Measurements from ENCODE around the gene RAB40C. TPM values are rescaled to one million over a fixed set of nuclear protein-coding genes. Genes with fewer than 3 reads are reported as not detected.
A peak's percentile ranks its signal among the peaks of the same experiment; 100 is the strongest.

Gene RAB40C
- total and polyA plus RNA-seq, 9 of the 15 experiments (the other 6 are each of a cell fraction or from before 2014, with no cell fraction given), result 0.17 to 23.4 (median 8.7) TPM

DNA sequence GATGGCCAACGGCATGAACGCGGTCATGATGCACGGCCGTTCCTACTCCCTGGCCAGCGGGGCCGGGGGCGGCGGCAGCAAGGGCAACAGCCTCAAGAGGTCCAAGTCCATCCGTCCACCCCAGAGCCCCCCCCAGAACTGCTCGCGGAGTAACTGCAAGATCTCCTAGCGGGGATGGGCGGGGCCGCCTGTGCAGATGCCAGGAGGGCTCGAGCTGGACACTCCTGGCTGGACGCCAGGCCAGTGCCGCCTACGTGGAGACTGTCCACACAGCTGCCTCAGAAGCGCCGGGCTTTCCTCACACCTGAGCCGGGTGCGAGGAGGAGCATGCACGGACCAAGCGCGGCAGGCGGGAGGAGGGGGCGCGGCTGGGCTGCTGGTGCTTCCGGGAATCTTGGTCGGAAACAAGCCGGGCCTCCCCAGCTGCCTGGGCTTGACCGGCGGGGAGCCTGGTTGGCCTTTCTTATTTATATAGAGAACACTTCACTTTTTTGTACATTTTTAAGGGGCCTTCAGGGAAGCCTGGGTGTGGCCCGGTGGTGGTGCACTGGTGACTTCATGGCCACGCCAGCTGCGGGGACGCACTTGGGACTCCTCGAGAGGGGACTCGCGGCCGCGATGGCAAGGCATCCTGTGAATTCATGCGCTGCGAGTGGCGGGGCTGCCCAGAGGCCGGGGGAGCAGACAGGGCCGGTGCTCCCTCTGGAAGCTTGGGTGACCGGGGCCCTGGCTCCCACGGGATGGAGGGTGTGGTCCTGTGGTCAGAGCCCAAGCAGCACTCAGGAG lies 37.8 kb downstream of the RAB40C start (continued):
- TF ChIP-seq, protein P1, sequence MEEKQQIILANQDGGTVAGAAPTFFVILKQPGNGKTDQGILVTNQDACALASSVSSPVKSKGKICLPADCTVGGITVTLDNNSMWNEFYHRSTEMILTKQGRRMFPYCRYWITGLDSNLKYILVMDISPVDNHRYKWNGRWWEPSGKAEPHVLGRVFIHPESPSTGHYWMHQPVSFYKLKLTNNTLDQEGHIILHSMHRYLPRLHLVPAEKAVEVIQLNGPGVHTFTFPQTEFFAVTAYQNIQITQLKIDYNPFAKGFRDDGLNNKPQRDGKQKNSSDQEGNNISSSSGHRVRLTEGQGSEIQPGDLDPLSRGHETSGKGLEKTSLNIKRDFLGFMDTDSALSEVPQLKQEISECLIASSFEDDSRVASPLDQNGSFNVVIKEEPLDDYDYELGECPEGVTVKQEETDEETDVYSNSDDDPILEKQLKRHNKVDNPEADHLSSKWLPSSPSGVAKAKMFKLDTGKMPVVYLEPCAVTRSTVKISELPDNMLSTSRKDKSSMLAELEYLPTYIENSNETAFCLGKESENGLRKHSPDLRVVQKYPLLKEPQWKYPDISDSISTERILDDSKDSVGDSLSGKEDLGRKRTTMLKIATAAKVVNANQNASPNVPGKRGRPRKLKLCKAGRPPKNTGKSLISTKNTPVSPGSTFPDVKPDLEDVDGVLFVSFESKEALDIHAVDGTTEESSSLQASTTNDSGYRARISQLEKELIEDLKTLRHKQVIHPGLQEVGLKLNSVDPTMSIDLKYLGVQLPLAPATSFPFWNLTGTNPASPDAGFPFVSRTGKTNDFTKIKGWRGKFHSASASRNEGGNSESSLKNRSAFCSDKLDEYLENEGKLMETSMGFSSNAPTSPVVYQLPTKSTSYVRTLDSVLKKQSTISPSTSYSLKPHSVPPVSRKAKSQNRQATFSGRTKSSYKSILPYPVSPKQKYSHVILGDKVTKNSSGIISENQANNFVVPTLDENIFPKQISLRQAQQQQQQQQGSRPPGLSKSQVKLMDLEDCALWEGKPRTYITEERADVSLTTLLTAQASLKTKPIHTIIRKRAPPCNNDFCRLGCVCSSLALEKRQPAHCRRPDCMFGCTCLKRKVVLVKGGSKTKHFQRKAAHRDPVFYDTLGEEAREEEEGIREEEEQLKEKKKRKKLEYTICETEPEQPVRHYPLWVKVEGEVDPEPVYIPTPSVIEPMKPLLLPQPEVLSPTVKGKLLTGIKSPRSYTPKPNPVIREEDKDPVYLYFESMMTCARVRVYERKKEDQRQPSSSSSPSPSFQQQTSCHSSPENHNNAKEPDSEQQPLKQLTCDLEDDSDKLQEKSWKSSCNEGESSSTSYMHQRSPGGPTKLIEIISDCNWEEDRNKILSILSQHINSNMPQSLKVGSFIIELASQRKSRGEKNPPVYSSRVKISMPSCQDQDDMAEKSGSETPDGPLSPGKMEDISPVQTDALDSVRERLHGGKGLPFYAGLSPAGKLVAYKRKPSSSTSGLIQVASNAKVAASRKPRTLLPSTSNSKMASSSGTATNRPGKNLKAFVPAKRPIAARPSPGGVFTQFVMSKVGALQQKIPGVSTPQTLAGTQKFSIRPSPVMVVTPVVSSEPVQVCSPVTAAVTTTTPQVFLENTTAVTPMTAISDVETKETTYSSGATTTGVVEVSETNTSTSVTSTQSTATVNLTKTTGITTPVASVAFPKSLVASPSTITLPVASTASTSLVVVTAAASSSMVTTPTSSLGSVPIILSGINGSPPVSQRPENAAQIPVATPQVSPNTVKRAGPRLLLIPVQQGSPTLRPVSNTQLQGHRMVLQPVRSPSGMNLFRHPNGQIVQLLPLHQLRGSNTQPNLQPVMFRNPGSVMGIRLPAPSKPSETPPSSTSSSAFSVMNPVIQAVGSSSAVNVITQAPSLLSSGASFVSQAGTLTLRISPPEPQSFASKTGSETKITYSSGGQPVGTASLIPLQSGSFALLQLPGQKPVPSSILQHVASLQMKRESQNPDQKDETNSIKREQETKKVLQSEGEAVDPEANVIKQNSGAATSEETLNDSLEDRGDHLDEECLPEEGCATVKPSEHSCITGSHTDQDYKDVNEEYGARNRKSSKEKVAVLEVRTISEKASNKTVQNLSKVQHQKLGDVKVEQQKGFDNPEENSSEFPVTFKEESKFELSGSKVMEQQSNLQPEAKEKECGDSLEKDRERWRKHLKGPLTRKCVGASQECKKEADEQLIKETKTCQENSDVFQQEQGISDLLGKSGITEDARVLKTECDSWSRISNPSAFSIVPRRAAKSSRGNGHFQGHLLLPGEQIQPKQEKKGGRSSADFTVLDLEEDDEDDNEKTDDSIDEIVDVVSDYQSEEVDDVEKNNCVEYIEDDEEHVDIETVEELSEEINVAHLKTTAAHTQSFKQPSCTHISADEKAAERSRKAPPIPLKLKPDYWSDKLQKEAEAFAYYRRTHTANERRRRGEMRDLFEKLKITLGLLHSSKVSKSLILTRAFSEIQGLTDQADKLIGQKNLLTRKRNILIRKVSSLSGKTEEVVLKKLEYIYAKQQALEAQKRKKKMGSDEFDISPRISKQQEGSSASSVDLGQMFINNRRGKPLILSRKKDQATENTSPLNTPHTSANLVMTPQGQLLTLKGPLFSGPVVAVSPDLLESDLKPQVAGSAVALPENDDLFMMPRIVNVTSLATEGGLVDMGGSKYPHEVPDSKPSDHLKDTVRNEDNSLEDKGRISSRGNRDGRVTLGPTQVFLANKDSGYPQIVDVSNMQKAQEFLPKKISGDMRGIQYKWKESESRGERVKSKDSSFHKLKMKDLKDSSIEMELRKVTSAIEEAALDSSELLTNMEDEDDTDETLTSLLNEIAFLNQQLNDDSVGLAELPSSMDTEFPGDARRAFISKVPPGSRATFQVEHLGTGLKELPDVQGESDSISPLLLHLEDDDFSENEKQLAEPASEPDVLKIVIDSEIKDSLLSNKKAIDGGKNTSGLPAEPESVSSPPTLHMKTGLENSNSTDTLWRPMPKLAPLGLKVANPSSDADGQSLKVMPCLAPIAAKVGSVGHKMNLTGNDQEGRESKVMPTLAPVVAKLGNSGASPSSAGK (IDR thresholded peaks at IDR 0.05), result peak; percentile 42
- TF ChIP-seq ZNF212 (CRISPR knock-in tag; IDR thresholded peaks at IDR 0.05), result no peak
- TF ChIP-seq, protein P2, sequence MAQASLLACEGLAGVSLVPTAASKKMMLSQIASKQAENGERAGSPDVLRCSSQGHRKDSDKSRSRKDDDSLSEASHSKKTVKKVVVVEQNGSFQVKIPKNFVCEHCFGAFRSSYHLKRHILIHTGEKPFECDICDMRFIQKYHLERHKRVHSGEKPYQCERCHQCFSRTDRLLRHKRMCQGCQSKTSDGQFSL (CRISPR knock-in tag; IDR thresholded peaks at IDR 0.05), result 0 out of 2 replicates have a peak, but pooled peaks have one; percentile 53
- TF ChIP-seq, protein P2 (tag; IDR thresholded peaks at IDR 0.05), result no peak
